Measurements from ENCODE around the gene PPIH. TPM values are rescaled to one million over a fixed set of nuclear protein-coding genes. Genes with fewer than 3 reads are reported as not detected.

PPIH gene
- polyA plus RNA-seq (2013): 67.5 and 68.6 TPM in 2 replicates

- no peak within 1 kb of the TSS for H2AK5ac ChIP-seq (ENCODE audit: low read length)
- peak within 1 kb of the TSS; percentile 91 for H4K8ac ChIP-seq (ENCODE audit: low read depth, low read length)
- no peak within 1 kb of the TSS for H2BK120ac ChIP-seq (ENCODE audit: insufficient read depth, low read length, poor library complexity)
- no peaks in the 10 kb centered on the region for H3K9me3 ChIP-seq (ENCODE audit: insufficient read depth, low read depth, low read length)
- DNase-seq: peak; percentile 95 to 96
- H3K14ac ChIP-seq (ENCODE audit: low read length): peak within 1 kb of the TSS; percentile 72
- peak within 1 kb of the TSS; percentile 92 for H3K4me2 ChIP-seq (ENCODE audit: low read length)
- peak within 1 kb of the TSS; percentile 60 for H4K12ac ChIP-seq (ENCODE audit: low read depth, low read length)
- H3K27me3 ChIP-seq (ENCODE audit: insufficient read depth, low read length): no peaks in the 10 kb centered on the region
- peak within 1 kb of the TSS; percentile 37 for H3K18ac ChIP-seq (ENCODE audit: low read length)
- H3K4me3 ChIP-seq (ENCODE audit: low read depth, low read length): peak within 1 kb of the TSS; percentile 85
- no peak within 1 kb of the TSS for H2BK5ac ChIP-seq (ENCODE audit: low read depth, low read length, poor library complexity)
- peak within 1 kb of the TSS; percentile 83 for H3K9ac ChIP-seq (ENCODE audit: low read length)
- H3K79me1 ChIP-seq (ENCODE audit: low read length): peaks cover 7% of the 10 kb centered on the region
- H2BK12ac ChIP-seq (ENCODE audit: low read length): no peak within 1 kb of the TSS
- H3K23ac ChIP-seq (ENCODE audit: low read length): no peak within 1 kb of the TSS
- peak within 1 kb of the TSS; percentile 43 for H3K27ac ChIP-seq (ENCODE audit: low read depth, low read length)
- peak within 1 kb of the TSS; percentile 89 for H2AFZ ChIP-seq (ENCODE audit: insufficient read depth, low read length, poor library complexity)
- no CpG with 5 or more reads among the region's 53 CpGs for WGBS (ENCODE audit: extremely low coverage, insufficient coverage, insufficient read length)
- H3K4me1 ChIP-seq (ENCODE audit: control insufficient read depth in 1 of 2, insufficient read depth in 2 of 2, low read length in 2 of 2): peaks cover 4 to 8% of the 10 kb centered on the region in 2 experiments
- H4K91ac ChIP-seq (ENCODE audit: low read depth, low read length): peak within 1 kb of the TSS; percentile 41
- H3K36me3 ChIP-seq (ENCODE audit: control insufficient read depth in 1 of 2, insufficient read depth in 2 of 2, low read length in 2 of 2): no peaks in the 10 kb centered on the region
- peak within 1 kb of the TSS; percentile 24 for H3K4ac ChIP-seq (ENCODE audit: low read depth, low read length)
- peaks cover 4% of the 10 kb centered on the region for H3K79me2 ChIP-seq (ENCODE audit: control insufficient read depth, insufficient read depth, low read length, poor library complexity)
Measured at GRCh38 chr1:42657981-42658876, at the start of gene PPIH. Gene PPIH (plus strand): TSS chr1:42658423. CDS start chr1:42658447, 24 bp downstream.

- no peak overlapping the region for H3K9ac ChIP-seq (ENCODE audit: low read length)
- H3K9me3 ChIP-seq (ENCODE audit: insufficient read depth, low read depth, low read length): no peaks in the 10 kb centered on the region
- no peak overlapping the region for H3K4me2 ChIP-seq (ENCODE audit: low read length)
- H2AFZ ChIP-seq (ENCODE audit: insufficient read depth, low read length, poor library complexity): no peak overlapping the region
- H3K79me2 ChIP-seq (ENCODE audit: control insufficient read depth, insufficient read depth, low read length, poor library complexity): no peaks in the 10 kb centered on the region
- H2AK5ac ChIP-seq (ENCODE audit: low read length): no peak overlapping the region
- H3K36me3 ChIP-seq (ENCODE audit: control insufficient read depth in 1 of 2, insufficient read depth in 2 of 2, low read length in 2 of 2): no peaks in the 10 kb centered on the region
- no peak overlapping the region for H3K27ac ChIP-seq (ENCODE audit: low read depth, low read length)
- no peaks in the 10 kb centered on the region for H3K27me3 ChIP-seq (ENCODE audit: insufficient read depth, low read length)
- H2BK12ac ChIP-seq (ENCODE audit: low read length): no peak overlapping the region
- H3K79me1 ChIP-seq (ENCODE audit: low read length): no peaks in the 10 kb centered on the region
- no peak overlapping the region for H3K18ac ChIP-seq (ENCODE audit: low read length)
- no peak overlapping the region for H4K8ac ChIP-seq (ENCODE audit: low read depth, low read length)
- H2BK120ac ChIP-seq (ENCODE audit: insufficient read depth, low read length, poor library complexity): no peak overlapping the region
- no peak overlapping the region for H3K4me3 ChIP-seq (ENCODE audit: low read depth, low read length)
- H4K91ac ChIP-seq (ENCODE audit: low read depth, low read length): no peak overlapping the region
- whole genome bisulfite sequencing (ENCODE audit: extremely low coverage, insufficient coverage, insufficient read length): no CpG with 5 or more reads among the region's 4 CpGs
- no peak overlapping the region for H3K4ac ChIP-seq (ENCODE audit: low read depth, low read length)
- no peak overlapping the region for H4K12ac ChIP-seq (ENCODE audit: low read depth, low read length)
- no peaks in the 10 kb centered on the region for H3K4me1 ChIP-seq (ENCODE audit: control insufficient read depth in 1 of 2, insufficient read depth in 2 of 2, low read length in 2 of 2)
- H2BK5ac ChIP-seq (ENCODE audit: low read depth, low read length, poor library complexity): no peak overlapping the region
- H3K23ac ChIP-seq (ENCODE audit: low read length): no peak overlapping the region
- no peak overlapping the region for H3K14ac ChIP-seq (ENCODE audit: low read length)
- peak; percentile 62 to 80 for DNase-seq
Measured at GRCh38 chr1:42613803-42614131, 44.5 kb upstream of the PPIH start.

GRCh38 chr1:42618866-42619265 lies 39.4 kb upstream of the PPIH start:
- no peak for DNase-seq
- Histone ChIP-seq H3K27ac (ENCODE audit: low read depth, low read length) (no peak overlapping the region), H3K23ac (ENCODE audit: low read length) (no peak overlapping the region), H4K12ac (ENCODE audit: low read depth, low read length) (no peak overlapping the region), H3K18ac (ENCODE audit: low read length) (no peak overlapping the region), H2AFZ (ENCODE audit: insufficient read depth, low read length, poor library complexity) (no peak overlapping the region), H3K4me2 (ENCODE audit: low read length) (no peak overlapping the region), H3K4me1 (ENCODE audit: control insufficient read depth in 1 of 2, insufficient read depth in 2 of 2, low read length in 2 of 2) (no peaks in the 10 kb centered on the region), H2BK12ac (ENCODE audit: low read length) (no peak overlapping the region), H4K8ac (ENCODE audit: low read depth, low read length) (no peak overlapping the region), H3K27me3 (ENCODE audit: insufficient read depth, low read length) (no peaks in the 10 kb centered on the region), H3K9me3 (ENCODE audit: insufficient read depth, low read depth, low read length) (no peaks in the 10 kb centered on the region), H3K4ac (ENCODE audit: low read depth, low read length) (no peak overlapping the region), H3K36me3 (ENCODE audit: control insufficient read depth in 1 of 2, insufficient read depth in 2 of 2, low read length in 2 of 2) (no peaks in the 10 kb centered on the region), H3K9ac (ENCODE audit: low read length) (no peak overlapping the region), H2BK120ac (ENCODE audit: insufficient read depth, low read length, poor library complexity) (no peak overlapping the region), H3K79me1 (ENCODE audit: low read length) (no peaks in the 10 kb centered on the region), H4K91ac (ENCODE audit: low read depth, low read length) (no peak overlapping the region), H3K4me3 (ENCODE audit: low read depth, low read length) (no peak overlapping the region), H3K79me2 (ENCODE audit: control insufficient read depth, insufficient read depth, low read length, poor library complexity) (no peaks in the 10 kb centered on the region), H2AK5ac (ENCODE audit: low read length) (no peak overlapping the region), H2BK5ac (ENCODE audit: low read depth, low read length, poor library complexity) (no peak overlapping the region), H3K14ac (ENCODE audit: low read length) (no peak overlapping the region)
- no CpG with 5 or more reads among the region's 2 CpGs for WGBS (ENCODE audit: extremely low coverage, insufficient coverage, insufficient read length)

DNA sequence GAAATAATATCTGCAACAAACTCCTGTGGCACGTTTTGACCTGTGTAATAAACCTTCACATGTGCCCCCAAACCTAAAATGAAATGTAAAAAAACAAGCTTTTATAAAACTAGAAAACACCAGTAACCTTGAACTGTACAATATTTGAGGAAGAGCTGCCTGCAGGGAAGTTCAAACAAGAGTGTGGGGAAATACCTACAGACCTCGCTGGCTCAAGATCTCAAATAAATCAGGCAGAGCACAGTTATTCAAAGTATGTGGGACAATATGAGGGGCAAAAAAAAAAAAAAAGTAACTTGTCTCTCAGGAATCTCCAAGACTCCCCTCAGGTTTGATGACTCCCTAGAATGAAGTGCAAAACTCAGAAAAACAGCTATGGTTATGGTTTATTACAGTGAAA lies 37.9 kb upstream of the PPIH start:
- Histone ChIP-seq H3K79me1 (ENCODE audit: low read length) (no peaks in the 10 kb centered on the region), H3K4me2 (ENCODE audit: low read length) (no peak overlapping the region), H2AK5ac (ENCODE audit: low read length) (no peak overlapping the region), H3K4ac (ENCODE audit: low read depth, low read length) (no peak overlapping the region), H3K4me3 (ENCODE audit: low read depth, low read length) (no peak overlapping the region), H3K18ac (ENCODE audit: low read length) (no peak overlapping the region), H4K8ac (ENCODE audit: low read depth, low read length) (no peak overlapping the region), H3K9me3 (ENCODE audit: insufficient read depth, low read depth, low read length) (no peaks in the 10 kb centered on the region), H4K12ac (ENCODE audit: low read depth, low read length) (no peak overlapping the region), H2BK5ac (ENCODE audit: low read depth, low read length, poor library complexity) (no peak overlapping the region), H2BK120ac (ENCODE audit: insufficient read depth, low read length, poor library complexity) (no peak overlapping the region), H3K27ac (ENCODE audit: low read depth, low read length) (no peak overlapping the region), H3K9ac (ENCODE audit: low read length) (no peak overlapping the region), H3K14ac (ENCODE audit: low read length) (no peak overlapping the region), H2AFZ (ENCODE audit: insufficient read depth, low read length, poor library complexity) (no peak overlapping the region), H3K27me3 (ENCODE audit: insufficient read depth, low read length) (no peaks in the 10 kb centered on the region), H3K79me2 (ENCODE audit: control insufficient read depth, insufficient read depth, low read length, poor library complexity) (no peaks in the 10 kb centered on the region), H3K4me1 (ENCODE audit: control insufficient read depth in 1 of 2, insufficient read depth in 2 of 2, low read length in 2 of 2) (no peaks in the 10 kb centered on the region), H4K91ac (ENCODE audit: low read depth, low read length) (no peak overlapping the region), H2BK12ac (ENCODE audit: low read length) (no peak overlapping the region), H3K23ac (ENCODE audit: low read length) (no peak overlapping the region), H3K36me3 (ENCODE audit: control insufficient read depth in 1 of 2, insufficient read depth in 2 of 2, low read length in 2 of 2) (no peaks in the 10 kb centered on the region)
- no peak for DNase-seq
- WGBS (ENCODE audit: extremely low coverage, insufficient coverage, insufficient read length): no CpG with 5 or more reads among the region's 2 CpGs

All from trophoblast cell (in vitro differentiated cells and primary cell).